NCI-H128 (cell line): ENCODE data around the gene HLA-DQB1.
"Not testable (repeated sequence)": the region's sequence is repeated elsewhere in the genome, so short reads cannot be mapped to it uniquely, and the experiment has no call there.

Source experiments
- DNase-seq: peaks from one replicate; lab custom pipeline; 2025; ENCODE audit not compliant: unreplicated experiment; lab: John Stamatoyannopoulos, UW

Gene HLA-DQB1

DNA sequence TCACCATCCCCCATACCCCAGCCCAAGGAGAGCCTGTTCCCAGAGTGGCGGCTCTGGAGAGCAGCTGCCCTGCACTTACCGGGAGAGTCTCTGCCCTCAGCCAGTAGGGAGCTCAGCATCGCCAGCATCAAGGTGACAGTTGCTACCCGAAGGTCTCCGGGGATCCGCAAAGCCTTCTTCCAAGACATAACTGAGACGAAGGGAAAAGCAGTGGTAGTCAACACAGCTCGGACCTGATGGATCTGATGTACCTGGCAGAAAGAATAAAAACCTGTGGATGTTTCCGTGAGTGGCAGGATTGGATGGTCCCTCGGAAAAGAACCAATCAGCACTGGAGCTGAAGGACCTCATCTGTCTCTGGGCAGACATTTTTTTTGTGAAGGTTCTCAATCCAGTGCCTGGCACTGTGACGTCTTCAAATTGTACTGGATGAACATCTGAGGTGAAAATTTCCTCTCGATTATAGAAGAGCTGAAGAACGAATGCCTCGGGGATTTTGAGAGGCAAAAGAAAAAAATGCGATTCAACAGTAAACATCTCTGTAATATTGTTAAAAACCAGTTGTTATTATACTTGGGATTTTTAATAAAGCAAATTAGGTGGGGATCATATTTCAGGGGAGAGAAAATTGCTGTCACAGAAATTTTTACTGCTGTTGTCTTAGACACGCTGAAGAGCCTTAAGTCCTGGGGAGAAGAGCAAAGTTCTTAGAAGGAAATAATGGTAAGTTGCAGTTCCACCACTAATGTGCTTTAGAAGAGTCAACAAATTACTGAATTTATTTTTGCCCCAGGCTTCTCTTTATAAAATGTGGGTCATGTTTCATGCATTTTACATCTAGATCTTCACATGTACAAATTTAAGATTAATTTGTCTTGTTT is at the start of gene HLA-DQB1:
TSS of gene HLA-DQB1 (minus strand) at position 238 of the 881 bp plus-strand sequence. CDS start at position 188, 50 bp downstream.
- DNase-seq, result no peak

DNA sequence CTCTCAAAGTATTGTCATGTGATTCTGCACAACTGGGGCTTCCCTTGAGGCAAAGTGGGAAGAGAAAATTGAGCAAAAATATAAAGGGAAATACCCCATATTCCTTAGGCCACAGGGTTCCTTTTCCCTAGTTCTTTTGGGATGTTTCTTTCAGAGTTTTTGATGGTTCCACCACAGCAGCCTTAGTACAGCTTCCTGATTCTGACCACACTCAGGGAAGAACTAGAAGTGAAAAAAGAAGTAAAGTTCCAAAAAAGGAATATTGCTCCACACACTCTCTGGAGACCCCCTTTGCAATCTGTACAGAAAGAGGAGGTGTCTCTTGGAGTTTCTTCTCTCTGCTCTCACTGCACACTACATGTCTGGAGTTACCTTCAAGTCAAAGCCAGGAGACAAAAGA is 46.8 kb upstream of the HLA-DQB1 start:
- no peak for DNase-seq

DNA sequence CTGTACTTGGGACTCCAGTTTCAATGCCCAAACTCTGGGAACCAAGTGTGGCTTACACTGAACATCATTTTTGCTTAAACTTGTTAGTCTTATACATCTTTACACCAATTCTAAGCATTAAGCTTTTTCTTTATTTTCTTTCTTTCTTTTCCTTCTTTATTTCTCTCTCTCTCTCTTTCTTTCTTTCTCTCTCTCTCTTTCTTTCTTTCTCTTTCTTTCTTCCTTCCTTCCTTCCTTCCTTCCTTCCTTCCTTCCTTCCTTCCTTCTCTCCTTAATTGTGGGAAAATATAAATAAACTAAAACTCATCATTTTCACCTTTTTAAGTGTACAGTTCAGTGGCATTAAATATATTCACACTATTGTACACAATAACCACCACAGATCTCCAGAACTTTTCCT is 43.2 kb upstream of the HLA-DQB1 start:
- DNase-seq, result no peak

DNA sequence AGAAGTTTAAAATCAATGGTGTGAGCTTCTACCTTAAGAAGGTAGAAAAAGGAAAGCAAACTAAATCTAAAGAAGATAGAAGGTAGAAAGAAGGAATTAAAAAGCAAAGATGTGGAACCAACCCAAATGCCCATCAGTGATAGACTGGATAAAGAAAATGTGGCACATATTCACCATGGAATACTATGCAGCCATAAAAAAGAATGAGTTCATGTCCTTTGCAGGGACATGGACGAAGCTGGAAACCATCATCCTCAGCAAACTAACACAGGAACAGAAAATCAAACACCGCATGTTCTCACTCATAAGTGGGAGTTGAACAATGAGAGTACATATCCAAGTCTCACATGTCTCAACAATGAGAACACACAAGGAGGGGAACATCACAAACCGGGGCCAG is 38.7 kb upstream of the HLA-DQB1 start:
- DNase-seq, result not testable (repeated sequence)

DNA sequence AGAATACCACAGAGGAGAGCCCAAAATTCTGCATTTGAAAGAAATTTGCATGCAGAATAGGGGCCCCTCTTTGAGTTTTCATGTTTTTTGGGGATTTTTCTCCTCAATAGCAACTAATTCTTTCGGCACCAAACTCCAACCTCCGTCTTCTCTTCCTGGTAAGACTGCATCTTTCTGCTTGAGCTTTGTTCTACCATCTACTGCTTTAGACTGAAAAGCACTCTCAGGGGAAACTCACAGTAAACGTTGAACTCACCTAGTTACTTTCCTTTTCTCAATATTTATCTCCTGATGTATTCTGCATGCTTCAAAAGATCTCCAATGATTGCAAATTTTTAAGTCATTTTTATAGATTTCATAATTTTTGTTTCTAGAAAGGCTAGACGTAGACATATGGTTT is 36.9 kb upstream of the HLA-DQB1 start:
- DNase-seq, result no peak

DNA sequence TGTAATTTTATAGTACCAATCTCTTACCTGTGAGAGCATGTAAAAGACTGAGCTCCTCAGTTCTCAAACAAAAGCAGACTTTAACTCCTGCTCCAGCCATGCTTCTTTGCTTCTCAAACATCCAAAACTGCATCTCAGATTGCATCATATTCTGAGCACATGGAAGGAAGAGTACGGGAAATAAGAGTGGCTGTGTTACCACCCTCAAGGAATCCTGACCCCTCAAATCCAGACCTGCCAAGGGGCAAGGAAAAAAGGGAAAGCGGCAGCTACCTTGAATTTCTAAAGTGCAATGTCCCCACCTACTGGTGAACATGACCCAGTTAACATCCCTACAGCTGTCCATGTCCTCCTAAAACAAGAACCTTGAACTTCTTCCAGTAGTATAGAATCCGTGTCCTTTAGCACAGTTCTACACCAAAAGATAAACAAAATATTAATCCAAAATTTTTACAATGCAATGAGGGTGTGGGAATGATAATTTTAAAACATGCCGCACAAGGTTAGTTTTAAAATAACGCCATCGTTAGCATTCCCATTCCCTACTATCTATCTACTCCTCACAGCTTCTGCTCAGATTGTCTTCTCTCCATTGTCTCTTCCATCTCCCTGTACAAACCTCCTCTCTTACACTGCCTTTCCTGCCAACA is 34.1 kb upstream of the HLA-DQB1 start:
- no peak for DNase-seq

DNA sequence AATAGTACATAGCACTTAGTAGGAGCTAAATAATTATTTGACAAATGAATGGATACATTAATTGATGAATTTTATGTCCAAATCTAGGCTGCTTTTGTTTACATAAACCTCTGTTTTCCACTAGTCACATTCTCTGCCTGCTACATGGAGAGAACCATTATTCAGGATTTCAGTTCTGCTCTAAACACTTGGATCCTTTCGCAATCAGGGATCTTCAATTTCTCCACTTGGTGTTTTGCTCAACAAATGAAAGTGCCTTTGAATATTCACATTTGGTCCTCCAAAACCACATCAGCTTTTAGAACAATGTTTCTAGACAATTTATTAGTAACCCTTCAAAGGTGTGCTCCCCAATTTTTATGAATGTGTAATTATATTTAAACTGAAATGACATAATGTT is 30.6 kb upstream of the HLA-DQB1 start:
- no peak for DNase-seq

DNA sequence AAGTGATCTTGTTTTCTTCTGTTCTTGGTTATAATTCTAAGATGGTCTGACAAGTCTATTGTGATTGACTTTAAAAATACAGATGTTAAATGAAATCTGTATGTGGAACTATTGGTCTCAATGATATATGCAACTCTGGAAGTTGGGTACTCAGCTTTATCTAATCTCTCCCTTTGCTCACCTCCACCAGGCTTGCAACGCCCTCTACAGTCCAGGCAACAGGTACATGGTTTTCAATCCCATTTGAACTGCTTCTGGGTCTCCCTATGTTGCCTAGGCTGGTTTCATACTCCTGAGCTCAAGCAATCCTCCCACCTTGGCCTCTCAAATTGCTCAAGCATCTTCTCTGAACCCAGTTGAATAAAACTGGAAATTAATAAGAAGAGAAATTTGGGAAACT is 25.6 kb upstream of the HLA-DQB1 start:
- no peak for DNase-seq

DNA sequence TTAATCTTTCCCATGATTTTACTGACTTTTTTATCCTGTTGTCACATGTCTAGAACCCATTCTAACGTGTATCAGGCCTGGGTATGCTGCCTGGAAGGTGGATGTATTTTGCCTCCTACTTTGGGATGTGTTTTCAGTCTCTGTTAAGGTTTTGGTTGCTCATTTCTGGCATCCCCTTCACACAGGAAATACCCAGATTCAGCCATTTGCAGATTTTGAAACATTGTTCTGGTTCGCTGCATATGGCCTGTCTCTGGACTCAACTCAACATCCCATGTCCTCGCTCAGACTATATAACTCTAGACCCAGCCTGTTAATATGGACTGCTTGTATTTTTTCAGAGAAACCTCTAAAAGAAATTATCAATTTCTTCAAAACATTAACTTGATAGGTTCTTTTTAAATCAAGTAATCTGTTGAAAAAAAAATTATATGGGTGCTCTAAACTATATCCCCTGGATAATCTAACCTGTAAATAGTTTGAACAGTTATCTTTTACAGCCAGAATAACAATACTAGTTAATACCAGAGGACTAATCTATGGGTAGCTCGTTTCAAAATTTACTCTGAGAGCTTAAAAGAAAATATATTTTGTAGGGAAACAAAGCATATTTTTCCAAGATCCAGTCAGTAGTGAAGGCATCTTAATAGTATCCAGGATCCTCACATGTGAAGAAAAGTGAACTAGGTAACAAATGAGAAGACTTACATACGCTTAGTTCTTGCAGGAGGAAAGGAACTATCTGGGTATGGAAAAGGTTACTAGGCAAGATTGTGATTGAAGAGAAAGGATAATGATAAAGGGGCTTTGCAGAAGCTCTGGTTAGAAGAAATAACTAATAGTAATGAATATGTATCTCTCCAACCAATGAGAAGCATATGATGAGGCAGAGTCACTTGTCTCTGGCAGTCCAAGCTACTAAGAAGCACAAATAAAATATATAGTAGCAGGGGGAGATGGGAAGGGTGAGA is 23.4 kb upstream of the HLA-DQB1 start:
- no peak for DNase-seq

DNA sequence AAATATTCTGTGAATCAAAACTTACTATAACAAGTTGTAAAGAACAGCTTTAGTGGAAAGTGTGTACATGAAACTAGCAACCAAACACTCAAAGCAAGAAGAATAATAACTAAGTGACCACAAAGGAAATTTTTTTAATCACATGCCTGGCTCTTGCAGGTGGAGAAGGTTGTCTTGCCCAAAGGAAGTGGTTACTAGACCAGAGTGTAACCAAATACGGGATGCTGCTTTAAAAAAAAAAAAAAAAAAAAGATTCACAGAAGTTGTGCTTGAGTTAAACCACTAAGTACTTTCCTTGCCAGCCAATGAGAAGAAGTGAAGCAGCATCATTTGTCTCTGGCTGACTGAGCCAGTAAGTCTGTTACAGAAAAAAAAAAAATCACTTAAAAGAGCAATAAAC is 19.1 kb upstream of the HLA-DQB1 start:
- no peak for DNase-seq

DNA sequence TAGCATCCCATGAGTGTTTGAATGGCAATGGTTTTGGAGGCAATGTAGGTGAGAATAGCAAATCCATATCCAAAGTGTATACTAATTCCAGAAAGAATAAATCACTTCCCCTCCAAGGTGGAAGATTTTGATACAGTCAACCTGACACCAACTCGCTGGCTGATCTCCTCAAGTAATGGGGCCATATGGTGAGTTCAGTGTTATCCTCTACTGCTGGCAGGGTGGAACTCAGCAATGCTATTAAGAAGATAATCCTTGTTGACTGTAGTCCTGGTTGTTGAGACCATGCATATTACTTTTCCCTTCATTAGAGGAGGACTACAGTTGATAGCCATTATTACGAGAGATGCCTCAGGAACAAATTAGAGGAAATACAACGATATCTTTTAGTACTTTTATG is 17.8 kb upstream of the HLA-DQB1 start:
- no peak for DNase-seq

DNA sequence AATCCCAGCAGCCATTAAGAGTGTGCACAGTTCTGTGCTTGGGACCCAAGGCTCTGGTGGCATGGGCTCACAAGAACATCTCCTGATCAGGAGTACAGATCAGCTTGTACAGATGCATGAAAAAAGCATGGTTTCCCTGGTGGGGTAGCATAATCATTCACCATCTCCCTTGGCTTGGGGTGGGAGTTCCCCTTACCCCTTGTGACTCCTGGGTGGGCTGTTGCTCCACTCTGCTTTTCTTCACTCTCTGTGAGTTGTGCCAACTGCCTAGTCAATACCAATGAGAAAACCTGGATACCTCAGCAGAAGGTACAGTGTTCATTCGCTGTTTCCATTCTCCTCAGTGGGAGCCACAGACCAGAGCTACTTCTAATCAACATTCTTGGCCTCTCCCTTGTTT is 13.6 kb upstream of the HLA-DQB1 start:
- no peak for DNase-seq

DNA sequence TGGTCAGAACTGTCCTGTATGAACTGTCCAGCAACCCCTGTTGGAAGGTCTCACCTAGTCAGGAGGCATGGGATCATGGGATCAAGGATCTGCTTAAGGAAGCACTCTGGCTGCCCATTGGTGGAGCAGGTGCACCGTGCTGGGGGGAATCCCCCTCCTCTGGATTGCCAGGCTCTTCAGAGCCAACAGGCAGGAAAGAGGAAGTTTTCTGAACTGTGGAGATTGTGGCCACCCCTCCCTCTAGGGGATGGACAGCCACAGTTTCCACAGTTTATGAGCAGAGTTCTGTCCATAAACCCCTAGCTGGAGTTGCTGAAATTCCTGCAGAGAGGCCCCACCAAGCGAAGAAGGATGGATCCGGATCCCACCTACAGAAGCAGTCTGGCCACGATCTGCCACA is 13.0 kb upstream of the HLA-DQB1 start:
- DNase-seq, result no peak

DNA sequence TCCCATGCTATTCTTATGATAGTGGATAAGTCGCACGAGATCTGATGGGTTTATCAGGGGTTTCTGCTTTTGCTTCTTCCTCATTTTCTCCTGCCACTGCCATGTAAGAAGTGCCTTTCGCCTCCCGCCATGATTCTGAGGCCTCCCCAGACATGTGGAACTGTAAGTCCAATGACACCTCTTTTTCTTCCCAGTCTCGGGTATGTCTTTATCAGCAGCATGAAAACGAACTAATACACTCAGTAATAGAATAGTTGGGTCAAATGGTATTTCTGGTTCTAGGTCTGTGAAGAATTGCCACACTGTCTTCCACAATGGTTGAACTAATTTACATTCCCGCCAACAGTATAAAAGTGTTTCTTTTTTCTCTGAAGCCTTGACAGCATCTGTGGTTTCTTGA is 7.7 kb upstream of the HLA-DQB1 start:
- DNase-seq, result not testable (repeated sequence)

DNA sequence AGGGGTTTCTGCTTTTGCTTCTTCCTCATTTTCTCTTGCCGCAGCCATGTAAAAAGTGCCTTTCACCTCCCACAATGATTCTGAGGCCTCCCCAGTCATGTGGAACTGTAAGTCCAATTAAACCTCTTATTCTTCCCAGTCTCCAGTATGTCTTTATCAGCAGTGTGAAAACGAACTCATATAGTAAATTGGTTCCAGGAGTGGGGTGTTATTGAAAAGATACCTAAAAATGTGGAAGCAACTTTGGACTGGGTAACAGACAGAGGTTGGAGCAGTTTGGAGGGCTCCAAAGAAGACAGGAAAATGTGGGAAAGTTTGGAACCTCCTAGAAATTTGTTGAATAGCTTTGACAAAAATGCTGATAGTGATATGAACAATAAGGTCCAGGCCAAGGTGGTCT is 5.5 kb upstream of the HLA-DQB1 start:
- DNase-seq, result not testable (repeated sequence)

DNA sequence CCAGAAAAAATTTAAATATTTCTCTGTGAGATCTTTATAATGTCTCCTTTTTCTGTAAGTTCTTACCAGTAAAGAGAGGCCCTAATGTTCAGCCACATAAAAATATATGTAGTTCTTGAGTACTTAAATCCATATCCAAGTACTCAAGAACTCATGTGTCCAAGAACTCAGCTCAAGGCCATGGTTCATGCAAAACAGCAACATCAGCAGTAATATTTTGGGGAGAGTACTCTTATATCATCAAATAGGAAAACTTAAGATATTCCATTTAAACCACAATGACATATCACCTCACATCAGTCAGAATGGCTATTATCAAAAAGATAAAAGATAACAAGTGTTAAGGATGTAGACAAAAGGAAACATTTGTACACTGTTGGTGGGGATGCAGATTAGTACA is 3.4 kb upstream of the HLA-DQB1 start:
- no peak for DNase-seq

DNA sequence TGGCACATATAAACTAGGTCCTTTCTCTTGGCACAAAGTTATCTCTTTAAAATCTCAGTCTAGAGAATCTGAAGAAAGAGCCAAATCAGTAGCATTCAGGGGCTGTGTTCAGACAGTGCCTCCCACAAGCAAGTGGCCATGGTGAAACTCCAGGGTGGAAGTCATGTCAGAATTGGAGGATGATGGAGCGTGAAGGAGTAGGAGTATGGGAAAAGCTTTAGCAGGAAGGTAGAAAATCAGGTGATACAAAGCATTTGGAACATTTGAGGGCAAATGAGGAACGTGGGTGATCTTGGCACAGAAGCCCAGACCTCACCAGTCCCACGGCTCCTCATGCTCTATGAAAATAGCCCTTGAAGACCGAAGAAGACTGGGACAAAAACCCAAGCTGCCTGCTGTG is 2.8 kb upstream of the HLA-DQB1 start:
- DNase-seq, result no peak

DNA sequence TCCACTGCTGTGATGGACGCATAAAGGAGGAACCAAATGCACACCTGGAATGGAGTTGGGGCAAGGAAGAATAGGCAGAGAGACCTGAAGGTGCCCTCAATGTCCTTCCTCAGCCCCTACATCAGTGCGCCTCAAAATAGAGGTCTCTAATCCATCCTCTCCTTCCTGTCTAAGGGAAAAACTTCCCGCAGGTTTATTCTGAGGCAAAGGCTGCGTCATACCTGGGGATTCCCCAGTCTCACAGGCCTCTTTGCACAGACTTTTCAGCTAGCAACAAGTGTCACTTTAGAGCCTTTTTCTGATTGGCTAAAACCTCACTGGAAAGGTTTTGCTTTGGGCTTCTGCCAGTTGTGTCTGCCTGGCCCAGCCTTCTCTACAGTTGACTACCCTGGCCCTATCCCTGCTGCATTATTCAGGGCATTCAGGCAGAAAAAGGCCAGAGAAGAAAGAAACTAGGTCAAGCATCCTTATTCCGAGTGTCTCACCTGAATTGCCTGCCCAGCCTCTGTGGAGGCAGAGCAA is 1.8 kb upstream of the HLA-DQB1 start:
- DNase-seq, result no peak

DNA sequence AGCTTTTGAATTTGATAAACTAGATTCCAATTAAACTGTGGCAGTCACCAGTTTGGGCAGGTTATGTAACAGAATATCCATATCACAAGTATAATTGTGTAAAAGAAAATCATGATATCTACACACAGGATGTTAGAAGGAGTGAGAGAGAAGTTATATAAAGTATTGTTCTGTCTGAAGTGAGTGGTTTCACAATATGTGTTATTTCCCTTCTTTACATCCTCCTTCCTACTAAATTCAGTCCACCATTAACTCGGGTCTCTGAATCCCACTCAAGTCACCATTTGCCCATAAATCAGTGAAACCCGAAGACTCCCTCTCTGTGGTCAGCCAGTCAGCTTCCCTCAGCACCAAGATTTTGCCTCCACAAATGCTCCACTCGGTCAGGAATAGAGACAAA is 796 bp downstream of the HLA-DQB1 start:
- no peak for DNase-seq

DNA sequence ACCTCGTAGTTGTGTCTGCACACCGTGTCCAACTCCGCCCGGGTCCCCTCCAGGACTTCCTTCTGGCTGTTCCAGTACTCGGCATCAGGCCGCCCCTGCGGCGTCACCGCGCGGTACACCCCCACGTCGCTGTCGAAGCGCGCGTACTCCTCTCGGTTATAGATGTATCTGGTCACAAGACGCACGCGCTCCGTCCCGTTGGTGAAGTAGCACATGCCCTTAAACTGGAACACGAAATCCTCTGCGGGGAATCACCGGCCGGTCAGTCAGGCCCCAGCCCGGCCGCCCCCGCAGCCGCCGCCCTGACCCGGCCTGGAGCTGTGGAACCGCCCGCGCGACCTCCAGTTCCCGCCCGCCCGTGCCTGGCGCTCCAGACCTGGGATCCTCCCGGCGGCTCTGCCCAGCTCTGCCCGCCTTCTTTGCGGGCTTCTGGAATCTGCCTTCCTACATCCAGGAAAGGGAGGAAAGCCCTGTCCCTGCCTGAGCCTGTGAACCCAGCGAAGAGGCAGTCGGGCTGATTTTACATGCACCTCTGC is 1.6 kb downstream of the HLA-DQB1 start:
- no peak for DNase-seq

DNA sequence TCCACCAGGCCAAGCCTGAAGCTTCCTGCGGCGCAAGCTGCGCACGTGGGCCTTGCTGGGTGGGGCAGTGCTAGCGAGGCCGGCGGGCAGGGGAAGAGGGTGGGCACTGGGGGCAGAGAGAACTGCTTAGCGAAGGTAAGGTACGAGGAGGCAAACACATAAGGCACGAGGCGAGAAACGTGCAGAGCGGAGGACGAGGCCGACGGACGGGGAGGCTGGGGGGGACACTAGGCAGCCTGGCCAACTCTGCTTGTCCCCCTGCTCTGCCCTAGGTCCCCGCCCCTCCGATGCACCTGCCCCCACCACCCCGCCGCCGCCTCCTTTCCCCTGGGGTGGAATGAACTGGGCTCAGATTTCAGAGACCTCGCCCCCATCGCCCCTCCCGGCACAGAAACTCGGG is 2.1 kb downstream of the HLA-DQB1 start:
- DNase-seq, result no peak
